A549 (cell line): ENCODE data around the gene OR2AT4. TPM values are rescaled to one million over a fixed set of nuclear protein-coding genes. Genes with fewer than 3 reads are reported as not detected.

Source experiments
- ATAC-seq, 2 experiments: fragments of 200-7000 bp in 1 of 2; fragments of >200 bp in 1 of 2; cut with Nextera tagmentation in 1 of 2; cut with Tn5 transposase in 1 of 2; 3 replicates each; pipeline versions ENCODE4 v1.8.0 to v1.9.1; 2018 to 2020; ENCODE audit warnings: mild to moderate bottlenecking in 1 of 2, moderate library complexity in 1 of 2
- CTCF ChIA-PET: fragments of 300-600 bp; sonication (Branson Sonifier 250); formaldehyde crosslinking; extraction: SDS; loops from one replicate; lab custom pipeline; 2021; ENCODE audit warnings: antibody characterized with exemption, inconsistent platforms; lab: Yijun Ruan, JAX
- POLR2A ChIA-PET: fragments of 350-600 bp; formaldehyde crosslinking; extraction: SDS; loops from one replicate; lab custom pipeline; 2021; ENCODE audit warnings: antibody characterized with exemption, inconsistent platforms; lab: Yijun Ruan, JAX
- DNase-seq, 2 experiments: peaks; one replicate each; pipeline versions ENCODE4 v3.0.0 to v3.0.0-alpha.2; 2011 to 2016; ENCODE audit warnings: low read depth in 1 of 2, low spot score in 1 of 2
- FAIRE-seq: peaks from 2 replicates; lab custom pipeline; 2011; peaks lifted over from hg19 to GRCh38; lab: Jason Lieb, UNC
- H3K27ac ChIP-seq, 2 experiments: fragments of >200 bp; sonication (Bioruptor Twin); formaldehyde crosslinking; 3 replicates each; pipeline ENCODE4 v1.5.1; 2016 to 2017
- H3K4me1 ChIP-seq: fragments of >200 bp; sonication (Bioruptor Twin); formaldehyde crosslinking; 3 replicates; pipeline ENCODE4 v1.6.1; 2016
- H3K4me2 ChIP-seq: fragments of >200 bp; sonication (Bioruptor Twin); formaldehyde crosslinking; 3 replicates; pipeline ENCODE4 v1.6.1; 2016
- H3K4me3 ChIP-seq: fragments of >200 bp; sonication (Bioruptor Twin); formaldehyde crosslinking; 3 replicates; pipeline ENCODE4 v1.5.1; 2016
- H3K9me3 ChIP-seq: fragments of >200 bp; sonication (Bioruptor Twin); formaldehyde crosslinking; 3 replicates; pipeline ENCODE4 v1.6.1; 2016
- CBX2 ChIP-seq: fragments of 200-600 bp; sonication (generic); IDR thresholded peaks from 2 replicates; pipeline ENCODE4 v1.6.1; 2016; ENCODE audit warnings: low read depth, mild to moderate bottlenecking, borderline replicate concordance
- CHD2 ChIP-seq: fragments of 150-350 bp; IDR thresholded peaks from 2 replicates; pipeline ENCODE4 v1.6.1; 2014; ENCODE audit warnings: low read length; ENCODE audit not compliant: partially characterized antibody
- ESRRA ChIP-seq: fragments of 150-350 bp; IDR thresholded peaks from 2 replicates; pipeline ENCODE4 v1.6.1; 2014; ENCODE audit warnings: mild to moderate bottlenecking, low read length, borderline replicate concordance
- FOSB ChIP-seq: fragments of 250-450 bp; sonication (Bioruptor Pico); IDR thresholded peaks from 2 replicates; pipeline ENCODE4 v1.5.0; 2020; ENCODE audit warnings: mild to moderate bottlenecking, moderate library complexity
- FOXS1 ChIP-seq: fragments of 250-450 bp; sonication (Bioruptor Pico); IDR thresholded peaks from 2 replicates; pipeline ENCODE4 v1.5.0; 2020; ENCODE audit warnings: mild to moderate bottlenecking, moderate library complexity
- GATA3 ChIP-seq: IDR thresholded peaks from 2 replicates; pipeline ENCODE4 v1.6.1; 2012; ENCODE audit warnings: borderline replicate concordance
- HDAC2 ChIP-seq: fragments of 200-600 bp; sonication (generic); IDR thresholded peaks from 2 replicates; pipeline ENCODE4 v1.6.1; 2016
- HOXB5 ChIP-seq: fragments of 250-450 bp; sonication (Bioruptor Pico); IDR thresholded peaks from 2 replicates; pipeline ENCODE4 v1.5.0; 2020; ENCODE audit warnings: mild to moderate bottlenecking, moderate library complexity
- KDM1A ChIP-seq: fragments of 200-600 bp; sonication (generic); IDR thresholded peaks from 2 replicates; pipeline ENCODE4 v1.6.1; 2016; ENCODE audit warnings: low read depth, mild to moderate bottlenecking
- MAFK ChIP-seq: fragments of 450-650 bp; IDR thresholded peaks from 2 replicates; pipeline ENCODE4 v1.6.1; 2014; ENCODE audit not compliant: partially characterized antibody
- MYC ChIP-seq: IDR thresholded peaks from 2 replicates; pipeline ENCODE4 v1.6.1; 2012; ENCODE audit warnings: mild to moderate bottlenecking, inconsistent platforms, low read length, improper control_type of control experiment, borderline replicate concordance
- NFE2L2 ChIP-seq: fragments of 150-350 bp; conservative IDR thresholded peaks from 2 replicates; pipeline ENCODE4 v1.6.1; 2014; ENCODE audit warnings: low read length
- NR3C1 ChIP-seq: fragments of >200 bp; sonication (Bioruptor Twin); formaldehyde crosslinking; IDR thresholded peaks from 3 replicates; pipeline ENCODE4 v1.6.1; 2017
- POLR2A ChIP-seq: IDR thresholded peaks from 2 replicates; pipeline ENCODE4 v1.6.1; 2012; ENCODE audit warnings: mild to moderate bottlenecking, low read length
- POLR2AphosphoS2 ChIP-seq: conservative IDR thresholded peaks from 2 replicates; pipeline ENCODE4 v1.6.1; 2012; ENCODE audit warnings: low read length, improper control_type of control experiment, inconsistent platforms
- RAD21 ChIP-seq, 2 experiments: fragments of >200 bp in 1 of 2; sonication (Bioruptor Twin) in 1 of 2; formaldehyde crosslinking in 1 of 2; IDR thresholded peaks in 1 of 2; conservative IDR thresholded peaks in 1 of 2; 2 replicates in 1 of 2; 3 replicates in 1 of 2; pipeline ENCODE4 v1.6.1; 2012 to 2018; ENCODE audit warnings: inconsistent platforms in 1 of 2
- TP53 ChIP-seq: fragments of 250-450 bp; sonication (Bioruptor Pico); IDR thresholded peaks from 2 replicates; pipeline ENCODE4 v1.5.0; 2021; ENCODE audit warnings: mild to moderate bottlenecking, moderate library complexity
- WGBS: methylation state at CpG from one replicate; pipeline ENCODE4 v1.1.6; 2017; ENCODE audit errors: missing lambda C conversion rate; 5-methylcytosine and 5-hydroxymethylcytosine counted together
- polyA plus RNA-seq, 4 experiments: library from polyadenylated mRNA; depleted of rRNA in 3 of 4; stranded (reverse); fragments of >200 nt; fragmentation: RNase III in 1 of 4; extraction: RNeasy Plus Mini Kit Qiagen cat#74134 plus additional on column Dnase treatment in 1 of 4; gene quantifications; 2 replicates in 3 of 4; 3 replicates in 1 of 4; pipeline ENCODE4 v1.2.3, GENCODE V29; 2011 to 2017
- TF ChIP-seq, protein P1 (sequence below): fragments of 250-450 bp; sonication (Bioruptor Pico); IDR thresholded peaks from 2 replicates; pipeline ENCODE4 v1.5.0; 2021; ENCODE audit warnings: mild to moderate bottlenecking, moderate library complexity, borderline replicate concordance
- TF ChIP-seq, protein P2 (sequence below): fragments of >200 bp; sonication (Bioruptor Twin); formaldehyde crosslinking; IDR thresholded peaks from 3 replicates; pipeline ENCODE4 v1.6.1; 2016
- TF ChIP-seq, protein P3 (sequence below): IDR thresholded peaks from 2 replicates; pipeline ENCODE4 v1.6.1; 2012

OR2AT4 gene
- polyA plus RNA-seq, 2 of the 4 experiments (the other 2 are of a cell fraction): 0.01 TPM; not detected in 1

DNA sequence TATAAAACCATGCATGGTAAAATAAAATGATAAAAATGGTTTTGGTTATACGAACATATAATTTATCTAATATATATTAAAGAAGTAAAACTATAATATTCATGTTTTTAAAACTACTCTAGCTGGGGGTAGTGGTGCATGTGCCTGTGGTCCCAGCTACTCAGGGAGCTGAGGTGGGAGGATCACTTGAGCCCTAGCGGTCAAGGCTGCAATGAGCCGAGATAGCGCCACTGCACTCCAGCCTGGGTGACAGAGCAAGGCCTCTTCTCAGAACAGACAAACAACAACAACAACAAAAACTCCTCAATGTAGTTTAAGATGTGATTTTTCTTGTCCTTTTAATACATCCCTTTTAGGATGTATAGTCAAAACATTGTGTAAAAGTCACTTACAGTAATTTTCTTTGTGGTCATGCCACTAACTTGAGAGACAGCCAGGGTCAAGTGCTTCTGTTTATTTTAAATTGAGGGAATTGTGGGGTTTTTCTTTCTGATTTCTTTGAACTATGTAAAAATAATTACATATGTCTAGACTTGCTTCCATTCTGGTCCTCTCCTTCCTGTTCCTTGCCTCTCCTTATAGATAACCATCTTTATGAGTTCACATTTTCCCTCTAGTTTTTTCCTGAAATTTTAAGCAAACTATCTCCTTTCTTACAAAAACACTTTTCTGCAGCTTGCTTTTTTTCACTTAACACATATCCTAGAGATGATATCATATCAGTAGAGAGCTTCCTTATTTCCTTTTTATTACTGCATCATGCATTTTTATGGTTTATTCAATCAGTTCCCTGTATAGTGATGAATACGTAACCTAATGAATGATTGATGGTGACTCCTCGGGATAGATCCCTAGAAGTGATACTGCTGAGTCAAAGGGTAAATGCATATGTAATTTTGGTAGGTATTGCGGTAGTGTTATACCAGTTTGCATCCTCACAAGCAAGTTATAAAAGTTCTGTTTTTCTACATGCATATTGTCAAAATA lies 9.1 kb downstream of the OR2AT4 start (continued):
- TF ChIP-seq, protein P1, sequence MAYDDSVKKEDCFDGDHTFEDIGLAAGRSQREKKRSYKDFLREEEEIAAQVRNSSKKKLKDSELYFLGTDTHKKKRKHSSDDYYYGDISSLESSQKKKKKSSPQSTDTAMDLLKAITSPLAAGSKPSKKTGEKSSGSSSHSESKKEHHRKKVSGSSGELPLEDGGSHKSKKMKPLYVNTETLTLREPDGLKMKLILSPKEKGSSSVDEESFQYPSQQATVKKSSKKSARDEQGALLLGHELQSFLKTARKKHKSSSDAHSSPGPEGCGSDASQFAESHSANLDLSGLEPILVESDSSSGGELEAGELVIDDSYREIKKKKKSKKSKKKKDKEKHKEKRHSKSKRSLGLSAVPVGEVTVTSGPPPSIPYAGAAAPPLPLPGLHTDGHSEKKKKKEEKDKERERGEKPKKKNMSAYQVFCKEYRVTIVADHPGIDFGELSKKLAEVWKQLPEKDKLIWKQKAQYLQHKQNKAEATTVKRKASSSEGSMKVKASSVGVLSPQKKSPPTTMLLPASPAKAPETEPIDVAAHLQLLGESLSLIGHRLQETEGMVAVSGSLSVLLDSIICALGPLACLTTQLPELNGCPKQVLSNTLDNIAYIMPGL (CRISPR knock-in tag): no peak
- TF ChIP-seq CBX2 (no peak), TP53 (CRISPR knock-in tag) (no peak), CHD2 (no peak), RAD21 (conservative IDR thresholded peaks at IDR 0.05 in 1 of 2, IDR thresholded peaks at IDR 0.05 in 1 of 2) (no peak), NFE2L2 (no peak)

DNA sequence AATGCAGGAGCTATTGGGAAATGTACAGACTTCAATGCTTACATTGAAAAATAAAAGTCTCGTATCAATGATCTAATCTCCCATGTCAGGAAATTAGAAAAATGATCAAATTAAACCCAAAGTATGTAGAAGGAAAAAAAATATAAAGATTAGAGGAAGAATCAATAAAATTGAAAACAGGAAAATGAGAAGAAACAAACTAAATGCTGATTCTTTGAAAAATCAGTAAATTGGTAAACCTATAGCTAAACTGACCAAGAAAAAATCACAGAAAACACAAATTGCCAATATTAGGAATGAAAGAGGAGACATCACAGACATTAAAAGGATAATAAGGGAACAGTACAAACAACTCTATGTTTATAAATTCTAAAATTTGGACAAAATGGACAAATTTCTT lies 11.8 kb downstream of the OR2AT4 start:
- DNase-seq (no peak), FAIRE-seq (no peak), ATAC-seq (no peak)
- Histone ChIP-seq H3K4me3 (no peak overlapping the region), H3K4me1 (peaks cover 6% of the 10 kb centered on the region; the same call in 1 of the 3 replicates), H3K27ac (no peak overlapping the region), H3K9me3 (no peaks in the 10 kb centered on the region), H3K4me2 (no peak overlapping the region)
- 40% methylated on average over 1 of the region's 1 CpG for WGBS
- ChIA-PET CTCF (interaction anchor here (1.2 kb wide), 1 partner anchor 54 kb away, joined by 5 read pairs; no protein-coding TSS in a partner anchor), POLR2A (no interaction called here)
- TF ChIP-seq CHD2 (no peak), HOXB5 (no peak), MAFK (no peak), MYC (no peak), CBX2 (no peak), KDM1A (no peak), POLR2A (no peak), FOSB (CRISPR knock-in tag) (no peak), FOXS1 (CRISPR knock-in tag) (no peak), NR3C1 (no peak), POLR2AphosphoS2 (no peak), ESRRA (no peak), GATA3 (no peak), HDAC2 (no peak)
- TF ChIP-seq, protein P1 (CRISPR knock-in tag): no peak
- TF ChIP-seq, protein P2, sequence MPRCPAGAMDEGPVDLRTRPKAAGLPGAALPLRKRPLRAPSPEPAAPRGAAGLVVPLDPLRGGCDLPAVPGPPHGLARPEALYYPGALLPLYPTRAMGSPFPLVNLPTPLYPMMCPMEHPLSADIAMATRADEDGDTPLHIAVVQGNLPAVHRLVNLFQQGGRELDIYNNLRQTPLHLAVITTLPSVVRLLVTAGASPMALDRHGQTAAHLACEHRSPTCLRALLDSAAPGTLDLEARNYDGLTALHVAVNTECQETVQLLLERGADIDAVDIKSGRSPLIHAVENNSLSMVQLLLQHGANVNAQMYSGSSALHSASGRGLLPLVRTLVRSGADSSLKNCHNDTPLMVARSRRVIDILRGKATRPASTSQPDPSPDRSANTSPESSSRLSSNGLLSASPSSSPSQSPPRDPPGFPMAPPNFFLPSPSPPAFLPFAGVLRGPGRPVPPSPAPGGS: no peak
- TF ChIP-seq, protein P3, sequence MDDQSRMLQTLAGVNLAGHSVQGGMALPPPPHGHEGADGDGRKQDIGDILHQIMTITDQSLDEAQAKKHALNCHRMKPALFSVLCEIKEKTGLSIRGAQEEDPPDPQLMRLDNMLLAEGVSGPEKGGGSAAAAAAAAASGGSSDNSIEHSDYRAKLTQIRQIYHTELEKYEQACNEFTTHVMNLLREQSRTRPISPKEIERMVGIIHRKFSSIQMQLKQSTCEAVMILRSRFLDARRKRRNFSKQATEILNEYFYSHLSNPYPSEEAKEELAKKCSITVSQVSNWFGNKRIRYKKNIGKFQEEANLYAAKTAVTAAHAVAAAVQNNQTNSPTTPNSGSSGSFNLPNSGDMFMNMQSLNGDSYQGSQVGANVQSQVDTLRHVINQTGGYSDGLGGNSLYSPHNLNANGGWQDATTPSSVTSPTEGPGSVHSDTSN: no peak
